ENCODE results near the gene MAML2. TPM values are rescaled to one million over a fixed set of nuclear protein-coding genes. Genes with fewer than 3 reads are reported as not detected.

MAML2 gene
- total and polyA plus RNA-seq, 2 of the 8 experiments (the other 6 are each of a cell fraction or from before 2014, with no cell fraction given) = 3.8 to 6.6 TPM

DNA sequence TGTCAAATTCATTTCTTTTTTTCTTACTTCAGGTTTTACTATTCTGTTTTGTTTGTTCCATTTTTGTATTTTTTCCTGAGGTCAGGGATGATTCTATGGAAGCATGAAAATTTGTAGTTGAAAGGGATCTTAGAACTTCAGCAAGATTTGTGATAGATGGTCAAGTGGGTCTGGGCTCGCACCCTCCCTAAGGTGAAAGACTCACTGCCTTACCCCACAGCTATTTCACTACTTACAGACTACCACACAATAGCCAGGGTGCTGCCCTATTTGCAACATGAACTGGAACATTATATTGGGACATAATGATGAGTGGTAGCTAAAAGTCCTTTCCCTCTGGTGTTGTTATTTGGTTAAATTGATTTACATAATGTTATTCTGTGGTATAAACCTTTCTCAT is 62.6 kb downstream of the MAML2 start (continued):
- TF ChIP-seq, protein P1, sequence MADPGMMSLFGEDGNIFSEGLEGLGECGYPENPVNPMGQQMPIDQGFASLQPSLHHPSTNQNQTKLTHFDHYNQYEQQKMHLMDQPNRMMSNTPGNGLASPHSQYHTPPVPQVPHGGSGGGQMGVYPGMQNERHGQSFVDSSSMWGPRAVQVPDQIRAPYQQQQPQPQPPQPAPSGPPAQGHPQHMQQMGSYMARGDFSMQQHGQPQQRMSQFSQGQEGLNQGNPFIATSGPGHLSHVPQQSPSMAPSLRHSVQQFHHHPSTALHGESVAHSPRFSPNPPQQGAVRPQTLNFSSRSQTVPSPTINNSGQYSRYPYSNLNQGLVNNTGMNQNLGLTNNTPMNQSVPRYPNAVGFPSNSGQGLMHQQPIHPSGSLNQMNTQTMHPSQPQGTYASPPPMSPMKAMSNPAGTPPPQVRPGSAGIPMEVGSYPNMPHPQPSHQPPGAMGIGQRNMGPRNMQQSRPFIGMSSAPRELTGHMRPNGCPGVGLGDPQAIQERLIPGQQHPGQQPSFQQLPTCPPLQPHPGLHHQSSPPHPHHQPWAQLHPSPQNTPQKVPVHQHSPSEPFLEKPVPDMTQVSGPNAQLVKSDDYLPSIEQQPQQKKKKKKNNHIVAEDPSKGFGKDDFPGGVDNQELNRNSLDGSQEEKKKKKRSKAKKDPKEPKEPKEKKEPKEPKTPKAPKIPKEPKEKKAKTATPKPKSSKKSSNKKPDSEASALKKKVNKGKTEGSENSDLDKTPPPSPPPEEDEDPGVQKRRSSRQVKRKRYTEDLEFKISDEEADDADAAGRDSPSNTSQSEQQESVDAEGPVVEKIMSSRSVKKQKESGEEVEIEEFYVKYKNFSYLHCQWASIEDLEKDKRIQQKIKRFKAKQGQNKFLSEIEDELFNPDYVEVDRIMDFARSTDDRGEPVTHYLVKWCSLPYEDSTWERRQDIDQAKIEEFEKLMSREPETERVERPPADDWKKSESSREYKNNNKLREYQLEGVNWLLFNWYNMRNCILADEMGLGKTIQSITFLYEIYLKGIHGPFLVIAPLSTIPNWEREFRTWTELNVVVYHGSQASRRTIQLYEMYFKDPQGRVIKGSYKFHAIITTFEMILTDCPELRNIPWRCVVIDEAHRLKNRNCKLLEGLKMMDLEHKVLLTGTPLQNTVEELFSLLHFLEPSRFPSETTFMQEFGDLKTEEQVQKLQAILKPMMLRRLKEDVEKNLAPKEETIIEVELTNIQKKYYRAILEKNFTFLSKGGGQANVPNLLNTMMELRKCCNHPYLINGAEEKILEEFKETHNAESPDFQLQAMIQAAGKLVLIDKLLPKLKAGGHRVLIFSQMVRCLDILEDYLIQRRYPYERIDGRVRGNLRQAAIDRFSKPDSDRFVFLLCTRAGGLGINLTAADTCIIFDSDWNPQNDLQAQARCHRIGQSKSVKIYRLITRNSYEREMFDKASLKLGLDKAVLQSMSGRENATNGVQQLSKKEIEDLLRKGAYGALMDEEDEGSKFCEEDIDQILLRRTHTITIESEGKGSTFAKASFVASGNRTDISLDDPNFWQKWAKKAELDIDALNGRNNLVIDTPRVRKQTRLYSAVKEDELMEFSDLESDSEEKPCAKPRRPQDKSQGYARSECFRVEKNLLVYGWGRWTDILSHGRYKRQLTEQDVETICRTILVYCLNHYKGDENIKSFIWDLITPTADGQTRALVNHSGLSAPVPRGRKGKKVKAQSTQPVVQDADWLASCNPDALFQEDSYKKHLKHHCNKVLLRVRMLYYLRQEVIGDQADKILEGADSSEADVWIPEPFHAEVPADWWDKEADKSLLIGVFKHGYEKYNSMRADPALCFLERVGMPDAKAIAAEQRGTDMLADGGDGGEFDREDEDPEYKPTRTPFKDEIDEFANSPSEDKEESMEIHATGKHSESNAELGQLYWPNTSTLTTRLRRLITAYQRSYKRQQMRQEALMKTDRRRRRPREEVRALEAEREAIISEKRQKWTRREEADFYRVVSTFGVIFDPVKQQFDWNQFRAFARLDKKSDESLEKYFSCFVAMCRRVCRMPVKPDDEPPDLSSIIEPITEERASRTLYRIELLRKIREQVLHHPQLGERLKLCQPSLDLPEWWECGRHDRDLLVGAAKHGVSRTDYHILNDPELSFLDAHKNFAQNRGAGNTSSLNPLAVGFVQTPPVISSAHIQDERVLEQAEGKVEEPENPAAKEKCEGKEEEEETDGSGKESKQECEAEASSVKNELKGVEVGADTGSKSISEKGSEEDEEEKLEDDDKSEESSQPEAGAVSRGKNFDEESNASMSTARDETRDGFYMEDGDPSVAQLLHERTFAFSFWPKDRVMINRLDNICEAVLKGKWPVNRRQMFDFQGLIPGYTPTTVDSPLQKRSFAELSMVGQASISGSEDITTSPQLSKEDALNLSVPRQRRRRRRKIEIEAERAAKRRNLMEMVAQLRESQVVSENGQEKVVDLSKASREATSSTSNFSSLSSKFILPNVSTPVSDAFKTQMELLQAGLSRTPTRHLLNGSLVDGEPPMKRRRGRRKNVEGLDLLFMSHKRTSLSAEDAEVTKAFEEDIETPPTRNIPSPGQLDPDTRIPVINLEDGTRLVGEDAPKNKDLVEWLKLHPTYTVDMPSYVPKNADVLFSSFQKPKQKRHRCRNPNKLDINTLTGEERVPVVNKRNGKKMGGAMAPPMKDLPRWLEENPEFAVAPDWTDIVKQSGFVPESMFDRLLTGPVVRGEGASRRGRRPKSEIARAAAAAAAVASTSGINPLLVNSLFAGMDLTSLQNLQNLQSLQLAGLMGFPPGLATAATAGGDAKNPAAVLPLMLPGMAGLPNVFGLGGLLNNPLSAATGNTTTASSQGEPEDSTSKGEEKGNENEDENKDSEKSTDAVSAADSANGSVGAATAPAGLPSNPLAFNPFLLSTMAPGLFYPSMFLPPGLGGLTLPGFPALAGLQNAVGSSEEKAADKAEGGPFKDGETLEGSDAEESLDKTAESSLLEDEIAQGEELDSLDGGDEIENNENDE (IDR thresholded peaks at IDR 0.05; ENCODE audit: insufficient replicate concordance, low read length) = peak; percentile 6
- TF ChIP-seq YY1 (IDR thresholded peaks at IDR 0.05; ENCODE audit: low read depth, low read length) = no peak
